Esophagus squamous epithelium (tissue), 4 donors: ENCODE results near the gene DPH1.

Experiments used
- POLR2A ChIP-seq, 4 donors: fragments of 450-650 bp; IDR thresholded peaks; one replicate each; pipeline ENCODE4 v1.6.1; 2017; ENCODE audit warnings: antibody characterized with exemption in 4 of 4, mild to moderate bottlenecking in 4 of 4, moderate library complexity in 3 of 4
- TF ChIP-seq, protein P1 (sequence below), 6 experiments: fragments of 450-650 bp in 4 of 6; fragments of 200-600 bp in 2 of 6; sonication (generic) in 2 of 6; IDR thresholded peaks; one replicate each; pipeline ENCODE4 v1.5.1; 2016 to 2019; ENCODE audit warnings: antibody characterized with exemption in 6 of 6, mild to moderate bottlenecking in 4 of 6, moderate library complexity in 4 of 6

DNA sequence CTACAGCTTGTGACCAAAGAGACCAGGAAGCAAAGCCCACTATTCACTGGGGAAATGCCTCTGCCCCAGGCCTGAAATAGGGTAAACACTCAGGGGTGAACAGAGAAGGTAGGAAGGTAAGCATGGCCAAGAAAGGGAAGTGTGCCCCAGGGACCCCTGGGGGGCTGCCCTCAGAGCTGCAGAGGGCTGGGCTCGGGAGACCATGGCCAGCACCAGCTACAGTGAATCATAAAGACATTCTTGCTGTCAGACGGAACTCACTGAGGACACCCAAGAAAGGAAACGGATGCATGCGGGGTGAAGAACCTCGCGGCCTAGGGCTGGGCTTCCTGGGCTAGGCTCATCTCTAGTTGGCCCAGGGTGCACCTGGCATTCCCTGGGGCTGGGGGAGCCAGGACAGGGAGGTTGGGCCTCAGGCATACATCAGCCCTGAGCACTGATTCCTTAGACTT, 34.6 kb downstream of the DPH1 start:
- TF ChIP-seq, protein P1, sequence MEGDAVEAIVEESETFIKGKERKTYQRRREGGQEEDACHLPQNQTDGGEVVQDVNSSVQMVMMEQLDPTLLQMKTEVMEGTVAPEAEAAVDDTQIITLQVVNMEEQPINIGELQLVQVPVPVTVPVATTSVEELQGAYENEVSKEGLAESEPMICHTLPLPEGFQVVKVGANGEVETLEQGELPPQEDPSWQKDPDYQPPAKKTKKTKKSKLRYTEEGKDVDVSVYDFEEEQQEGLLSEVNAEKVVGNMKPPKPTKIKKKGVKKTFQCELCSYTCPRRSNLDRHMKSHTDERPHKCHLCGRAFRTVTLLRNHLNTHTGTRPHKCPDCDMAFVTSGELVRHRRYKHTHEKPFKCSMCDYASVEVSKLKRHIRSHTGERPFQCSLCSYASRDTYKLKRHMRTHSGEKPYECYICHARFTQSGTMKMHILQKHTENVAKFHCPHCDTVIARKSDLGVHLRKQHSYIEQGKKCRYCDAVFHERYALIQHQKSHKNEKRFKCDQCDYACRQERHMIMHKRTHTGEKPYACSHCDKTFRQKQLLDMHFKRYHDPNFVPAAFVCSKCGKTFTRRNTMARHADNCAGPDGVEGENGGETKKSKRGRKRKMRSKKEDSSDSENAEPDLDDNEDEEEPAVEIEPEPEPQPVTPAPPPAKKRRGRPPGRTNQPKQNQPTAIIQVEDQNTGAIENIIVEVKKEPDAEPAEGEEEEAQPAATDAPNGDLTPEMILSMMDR (IDR thresholded peaks at IDR 0.05), result no peak
- TF ChIP-seq POLR2A (IDR thresholded peaks at IDR 0.05), result no peak
